Measurements from ENCODE around the gene PRKCG. TPM values are rescaled to one million over a fixed set of nuclear protein-coding genes. Genes with fewer than 3 reads are reported as not detected.

The PRKCG gene
- polyA plus RNA-seq, 3 donors: 0.01 TPM; not detected in 2

GRCh38 chr19:53876651-53877224 lies 5.3 kb upstream of the PRKCG start:
- Histone ChIP-seq H3K36me3 (replicated peaks in 1 of 2; ENCODE audit: control insufficient read depth in 1 of 2, insufficient read depth in 2 of 2, low read length in 2 of 2) (peaks cover 27 to 38% of the 10 kb centered on the region in 2 donors), H3K27ac (ENCODE audit: low read depth in 1 of 2, low read length in 2 of 2) (no peak overlapping the region), H3K4me1 (ENCODE audit: control insufficient read depth in 1 of 2, insufficient read depth in 2 of 2, low read length in 2 of 2) (peaks cover 72 to 87% of the 10 kb centered on the region in 2 donors), H3K9me3 (replicated peaks in 1 of 2; ENCODE audit: control insufficient read depth in 1 of 2, insufficient read depth in 1 of 2, low read length in 2 of 2) (no peaks in the 10 kb centered on the region), H3K27me3 (ENCODE audit: control insufficient read depth in 2 of 2, insufficient read depth in 2 of 2, low read length in 2 of 2) (peaks cover 15% of the 10 kb centered on the region in 2 donors), H3K9ac (ENCODE audit: insufficient read depth, low read length, poor library complexity, severe bottlenecking) (no peak overlapping the region), H3K4me3 (replicated peaks in 1 of 3; ENCODE audit: low read depth in 2 of 3, low read length in 3 of 3) (no peak overlapping the region), H3K79me2 (ENCODE audit: insufficient read depth, low read length) (peaks cover 42% of the 10 kb centered on the region), H2AFZ (ENCODE audit: insufficient read depth, low read depth, low read length, poor library complexity, severe bottlenecking) (no peak overlapping the region), H3K4me2 (replicated peaks; ENCODE audit: extremely low read depth, low read length, poor library complexity, severe bottlenecking) (no peak overlapping the region), H4K20me1 (ENCODE audit: insufficient read depth, low read length) (peaks cover 58% of the 10 kb centered on the region)
- intact Hi-C loops (cut with micrococcal nuclease): loop anchor here in 1 of 2 donors (10.0 kb wide), 2 partner anchors 52 to 148 kb away; partner anchors contain the start of gene NLRP12
- H3K9me3 Mint-ChIP-seq: peaks cover 0 to 5% (median 0%) of the 10 kb centered on the region in 7 donors
- peaks cover 62% of the 10 kb centered on the region for H3K4me1 Mint-ChIP-seq
- TF ChIP-seq, protein P1, sequence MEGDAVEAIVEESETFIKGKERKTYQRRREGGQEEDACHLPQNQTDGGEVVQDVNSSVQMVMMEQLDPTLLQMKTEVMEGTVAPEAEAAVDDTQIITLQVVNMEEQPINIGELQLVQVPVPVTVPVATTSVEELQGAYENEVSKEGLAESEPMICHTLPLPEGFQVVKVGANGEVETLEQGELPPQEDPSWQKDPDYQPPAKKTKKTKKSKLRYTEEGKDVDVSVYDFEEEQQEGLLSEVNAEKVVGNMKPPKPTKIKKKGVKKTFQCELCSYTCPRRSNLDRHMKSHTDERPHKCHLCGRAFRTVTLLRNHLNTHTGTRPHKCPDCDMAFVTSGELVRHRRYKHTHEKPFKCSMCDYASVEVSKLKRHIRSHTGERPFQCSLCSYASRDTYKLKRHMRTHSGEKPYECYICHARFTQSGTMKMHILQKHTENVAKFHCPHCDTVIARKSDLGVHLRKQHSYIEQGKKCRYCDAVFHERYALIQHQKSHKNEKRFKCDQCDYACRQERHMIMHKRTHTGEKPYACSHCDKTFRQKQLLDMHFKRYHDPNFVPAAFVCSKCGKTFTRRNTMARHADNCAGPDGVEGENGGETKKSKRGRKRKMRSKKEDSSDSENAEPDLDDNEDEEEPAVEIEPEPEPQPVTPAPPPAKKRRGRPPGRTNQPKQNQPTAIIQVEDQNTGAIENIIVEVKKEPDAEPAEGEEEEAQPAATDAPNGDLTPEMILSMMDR (IDR thresholded peaks at IDR 0.05): no peak
- peaks cover 32 to 52% of the 10 kb centered on the region in 2 donors for H3K36me3 Mint-ChIP-seq
- peaks cover 0 to 10% (median 4%) of the 10 kb centered on the region in 3 donors for H3K27me3 Mint-ChIP-seq (ENCODE audit: low read depth in 3 of 3)
- H3K4me3 Mint-ChIP-seq: no peak overlapping the region
- DNase-seq: no peak
- peak overlapping the region in 6 of 7 donors; percentile 30 to 63 (median 53) for H3K27ac Mint-ChIP-seq
- WGBS (ENCODE audit: insufficient coverage): 93% methylated on average over 5 of the region's 6 CpGs

DNA sequence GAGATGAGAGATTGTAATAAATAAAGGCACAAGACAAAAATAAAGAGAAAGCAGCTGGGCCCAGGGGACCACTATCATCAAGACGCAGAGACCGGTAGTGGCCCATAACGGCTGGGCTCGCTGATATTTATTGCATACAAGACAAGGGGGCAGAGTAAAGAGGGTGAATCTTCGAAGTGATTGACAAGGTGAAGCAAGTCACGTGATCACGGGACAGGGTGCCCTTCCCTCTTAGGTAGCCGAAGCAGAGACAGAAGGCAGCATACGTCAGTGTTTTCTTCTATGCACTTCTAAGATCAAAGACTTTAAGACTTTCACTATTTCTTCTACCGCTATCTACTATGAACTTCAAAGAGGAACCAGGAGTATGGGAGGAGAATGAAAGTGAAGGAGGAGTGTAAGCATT lies 4.6 kb upstream of the PRKCG start:
- Mint-ChIP-seq H3K4me3 (no peak overlapping the region), H3K4me1 (peaks cover 59% of the 10 kb centered on the region), H3K27ac (peak overlapping the region in 6 of 7 donors; percentile 4 to 66 (median 47)), H3K27me3 (ENCODE audit: low read depth in 3 of 3) (peaks cover 0 to 13% (median 7%) of the 10 kb centered on the region in 3 donors), H3K36me3 (peaks cover 32 to 45% of the 10 kb centered on the region in 2 donors), H3K9me3 (peaks cover 0 to 7% (median 0%) of the 10 kb centered on the region in 7 donors)
- no peak for DNase-seq
- Histone ChIP-seq H3K27me3 (ENCODE audit: control insufficient read depth in 2 of 2, insufficient read depth in 2 of 2, low read length in 2 of 2) (peaks cover 15 to 20% of the 10 kb centered on the region in 2 donors), H3K4me2 (replicated peaks; ENCODE audit: extremely low read depth, low read length, poor library complexity, severe bottlenecking) (no peak overlapping the region), H3K27ac (ENCODE audit: low read depth in 1 of 2, low read length in 2 of 2) (no peak overlapping the region), H4K20me1 (ENCODE audit: insufficient read depth, low read length) (peaks cover 52% of the 10 kb centered on the region), H3K4me3 (replicated peaks in 1 of 3; ENCODE audit: low read depth in 2 of 3, low read length in 3 of 3) (no peak overlapping the region), H3K9me3 (replicated peaks in 1 of 2; ENCODE audit: control insufficient read depth in 1 of 2, insufficient read depth in 1 of 2, low read length in 2 of 2) (no peaks in the 10 kb centered on the region), H3K79me2 (ENCODE audit: insufficient read depth, low read length) (peaks cover 36% of the 10 kb centered on the region), H3K36me3 (replicated peaks in 1 of 2; ENCODE audit: control insufficient read depth in 1 of 2, insufficient read depth in 2 of 2, low read length in 2 of 2) (peaks cover 25 to 36% of the 10 kb centered on the region in 2 donors), H2AFZ (ENCODE audit: insufficient read depth, low read depth, low read length, poor library complexity, severe bottlenecking) (no peak overlapping the region), H3K9ac (ENCODE audit: insufficient read depth, low read length, poor library complexity, severe bottlenecking) (no peak overlapping the region), H3K4me1 (ENCODE audit: control insufficient read depth in 1 of 2, insufficient read depth in 2 of 2, low read length in 2 of 2) (peaks cover 72 to 87% of the 10 kb centered on the region in 2 donors)
- TF ChIP-seq, protein P1 (IDR thresholded peaks at IDR 0.05): no peak
- 100% methylated on average over 2 of the region's 10 CpGs for WGBS (ENCODE audit: insufficient coverage)
- intact Hi-C loops (cut with micrococcal nuclease): loop anchor here in 1 of 2 donors (10.0 kb wide), 2 partner anchors 53 to 147 kb away; partner anchors contain the start of gene NLRP12

Data from CD14-positive monocyte (primary cell).